ENCODE measurements around the gene PNPLA7. TPM values are rescaled to one million over a fixed set of nuclear protein-coding genes. Genes with fewer than 3 reads are reported as not detected.

PNPLA7 gene
- total RNA-seq, 2 experiments from 2014 or later = 3.0 to 3.2 TPM

GRCh38 chr9:137499416-137499815 lies 50.8 kb downstream of the PNPLA7 start:
- DNase-seq = no peak
- Mint-ChIP-seq H3K4me3 (no peak overlapping the region), H3K4me1 (peaks cover 1% of the 10 kb centered on the region), H3K27ac (no peak overlapping the region), H3K36me3 (peaks cover 5% of the 10 kb centered on the region), H3K27me3 (no peaks in the 10 kb centered on the region), H3K9me3 (ENCODE audit: low read depth) (peaks cover 2% of the 10 kb centered on the region)
- CTCF ChIA-PET = no interaction called here
- no peak for ATAC-seq

- H3K4me3 Mint-ChIP-seq = no peak overlapping the region
- peaks cover 5% of the 10 kb centered on the region for H3K36me3 Mint-ChIP-seq
- H3K4me1 Mint-ChIP-seq = peaks cover 4% of the 10 kb centered on the region
- no peaks in the 10 kb centered on the region for H3K27me3 Mint-ChIP-seq
- DNase-seq (no peak), ATAC-seq (no peak)
- CTCF ChIA-PET = no interaction called here
- peaks cover 2% of the 10 kb centered on the region for H3K9me3 Mint-ChIP-seq (ENCODE audit: low read depth)
- H3K27ac Mint-ChIP-seq = no peak overlapping the region
Measured at GRCh38 chr9:137498720-137499150, 51.5 kb downstream of the PNPLA7 start.

GRCh38 chr9:137497921-137498719 lies 52.1 kb downstream of the PNPLA7 start:
- Mint-ChIP-seq H3K36me3 (peaks cover 5% of the 10 kb centered on the region), H3K4me3 (no peak overlapping the region), H3K27me3 (no peaks in the 10 kb centered on the region), H3K27ac (no peak overlapping the region), H3K4me1 (peaks cover 4% of the 10 kb centered on the region), H3K9me3 (ENCODE audit: low read depth) (peaks cover 2% of the 10 kb centered on the region)
- CTCF ChIA-PET = no interaction called here
- no peak for ATAC-seq
- no peak for DNase-seq

- DNase-seq (no peak), ATAC-seq (no peak)
- Mint-ChIP-seq H3K4me3 (no peak overlapping the region), H3K4me1 (peaks cover 3% of the 10 kb centered on the region), H3K9me3 (ENCODE audit: low read depth) (no peaks in the 10 kb centered on the region), H3K36me3 (no peaks in the 10 kb centered on the region), H3K27me3 (no peaks in the 10 kb centered on the region), H3K27ac (no peak overlapping the region)
- CTCF ChIA-PET = no interaction called here
Measured at GRCh38 chr9:137496601-137497375, 53.4 kb downstream of the PNPLA7 start.

- CTCF ChIA-PET = no interaction called here
- ATAC-seq (no peak), DNase-seq (no peak)
- H3K27me3 Mint-ChIP-seq = no peaks in the 10 kb centered on the region
- H3K4me1 Mint-ChIP-seq = peaks cover 14% of the 10 kb centered on the region
- H3K4me3 Mint-ChIP-seq = no peak overlapping the region
- H3K27ac Mint-ChIP-seq = no peak overlapping the region
- H3K9me3 Mint-ChIP-seq (ENCODE audit: low read depth) = no peaks in the 10 kb centered on the region
- H3K36me3 Mint-ChIP-seq = no peaks in the 10 kb centered on the region
Measured at GRCh38 chr9:137494550-137495351, 55.5 kb downstream of the PNPLA7 start.

GRCh38 chr9:137494104-137494544 lies 56.1 kb downstream of the PNPLA7 start:
- Mint-ChIP-seq H3K27me3 (peaks cover 4% of the 10 kb centered on the region), H3K9me3 (ENCODE audit: low read depth) (no peaks in the 10 kb centered on the region), H3K4me3 (no peak overlapping the region), H3K36me3 (no peaks in the 10 kb centered on the region), H3K27ac (no peak overlapping the region), H3K4me1 (peaks cover 14% of the 10 kb centered on the region)
- ATAC-seq = no peak
- no peak for DNase-seq
- CTCF ChIA-PET = no interaction called here

GRCh38 chr9:137493364-137494103 lies 56.7 kb downstream of the PNPLA7 start:
- Mint-ChIP-seq H3K36me3 (no peaks in the 10 kb centered on the region), H3K4me3 (no peak overlapping the region), H3K4me1 (peaks cover 14% of the 10 kb centered on the region), H3K27ac (no peak overlapping the region), H3K27me3 (peaks cover 6% of the 10 kb centered on the region), H3K9me3 (ENCODE audit: low read depth) (no peaks in the 10 kb centered on the region)
- ATAC-seq = no peak
- CTCF ChIA-PET = no interaction called here
- DNase-seq = no peak

GRCh38 chr9:137492464-137493363 lies 57.5 kb downstream of the PNPLA7 start:
- no peaks in the 10 kb centered on the region for H3K36me3 Mint-ChIP-seq
- CTCF ChIA-PET = no interaction called here
- H3K4me1 Mint-ChIP-seq = peaks cover 14% of the 10 kb centered on the region
- H3K27ac Mint-ChIP-seq = no peak overlapping the region
- H3K27me3 Mint-ChIP-seq = peaks cover 7% of the 10 kb centered on the region
- H3K4me3 Mint-ChIP-seq = no peak overlapping the region
- H3K9me3 Mint-ChIP-seq (ENCODE audit: low read depth) = no peaks in the 10 kb centered on the region
- DNase-seq (no peak), ATAC-seq (peak; percentile 77)

- H3K9me3 Mint-ChIP-seq (ENCODE audit: low read depth) = no peaks in the 10 kb centered on the region
- CTCF ChIA-PET = no interaction called here
- H3K4me1 Mint-ChIP-seq = peaks cover 14% of the 10 kb centered on the region
- peaks cover 7% of the 10 kb centered on the region for H3K27me3 Mint-ChIP-seq
- ATAC-seq (no peak), DNase-seq (no peak)
- no peaks in the 10 kb centered on the region for H3K36me3 Mint-ChIP-seq
- no peak overlapping the region for H3K27ac Mint-ChIP-seq
- H3K4me3 Mint-ChIP-seq = no peak overlapping the region
Measured at GRCh38 chr9:137491735-137492432, 58.3 kb downstream of the PNPLA7 start.

GRCh38 chr9:137490532-137491186 lies 59.5 kb downstream of the PNPLA7 start:
- no peaks in the 10 kb centered on the region for H3K9me3 Mint-ChIP-seq (ENCODE audit: low read depth)
- H3K4me3 Mint-ChIP-seq = no peak overlapping the region
- CTCF ChIA-PET = no interaction called here
- peaks cover 7% of the 10 kb centered on the region for H3K27me3 Mint-ChIP-seq
- no peak overlapping the region for H3K27ac Mint-ChIP-seq
- DNase-seq (no peak), ATAC-seq (no peak)
- peaks cover 14% of the 10 kb centered on the region for H3K4me1 Mint-ChIP-seq
- no peaks in the 10 kb centered on the region for H3K36me3 Mint-ChIP-seq

GRCh38 chr9:137488906-137489305 lies 61.3 kb downstream of the PNPLA7 start:
- H3K27me3 Mint-ChIP-seq = peaks cover 7% of the 10 kb centered on the region
- no peak overlapping the region for H3K27ac Mint-ChIP-seq
- peaks cover 11% of the 10 kb centered on the region for H3K4me1 Mint-ChIP-seq
- H3K36me3 Mint-ChIP-seq = no peaks in the 10 kb centered on the region
- no peak overlapping the region for H3K4me3 Mint-ChIP-seq
- no peaks in the 10 kb centered on the region for H3K9me3 Mint-ChIP-seq (ENCODE audit: low read depth)
- CTCF ChIA-PET = no interaction called here
- DNase-seq (no peak), ATAC-seq (no peak)
